Measurements from ENCODE around the gene RNF227. TPM values are rescaled to one million over a fixed set of nuclear protein-coding genes. Genes with fewer than 3 reads are reported as not detected.
A peak's percentile ranks its signal among the peaks of the same experiment; 100 is the strongest.

Gene RNF227
- total RNA-seq, 1 experiment from 2014 or later, result 0.42 TPM

DNA sequence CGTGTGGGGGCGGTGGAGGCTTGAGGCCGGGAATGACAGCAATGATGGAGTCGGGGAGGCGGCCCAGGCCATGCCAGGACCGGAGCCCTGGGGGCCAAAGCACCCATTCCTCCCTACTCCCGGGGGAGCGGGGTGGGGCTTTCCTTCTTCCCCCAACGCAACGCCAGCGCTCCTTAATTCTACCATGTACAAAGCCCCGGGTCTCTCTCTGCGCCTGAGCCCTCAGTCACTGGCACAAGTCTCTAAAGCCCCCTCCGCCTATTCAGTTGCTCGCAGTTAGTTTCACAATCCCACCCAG is 245 bp upstream of the RNF227 start:
- H3K36me3 ChIP-seq, result peaks cover 16% of the 10 kb centered on the region
- H3K4me1 ChIP-seq (replicated peaks), result peaks cover 16% of the 10 kb centered on the region
- peaks cover 4% of the 10 kb centered on the region for H3K9me3 ChIP-seq (replicated peaks)
- H3K27ac ChIP-seq, result peak overlapping the region; percentile 45; the same call in 1 of the 2 replicates
- no peak for DNase-seq (ENCODE audit: low read depth in 1 of 2, low spot score in 2 of 2)
- no peaks in the 10 kb centered on the region for H3K27me3 ChIP-seq (replicated peaks)
- H3K4me3 ChIP-seq, result peak overlapping the region; percentile 42

DNA sequence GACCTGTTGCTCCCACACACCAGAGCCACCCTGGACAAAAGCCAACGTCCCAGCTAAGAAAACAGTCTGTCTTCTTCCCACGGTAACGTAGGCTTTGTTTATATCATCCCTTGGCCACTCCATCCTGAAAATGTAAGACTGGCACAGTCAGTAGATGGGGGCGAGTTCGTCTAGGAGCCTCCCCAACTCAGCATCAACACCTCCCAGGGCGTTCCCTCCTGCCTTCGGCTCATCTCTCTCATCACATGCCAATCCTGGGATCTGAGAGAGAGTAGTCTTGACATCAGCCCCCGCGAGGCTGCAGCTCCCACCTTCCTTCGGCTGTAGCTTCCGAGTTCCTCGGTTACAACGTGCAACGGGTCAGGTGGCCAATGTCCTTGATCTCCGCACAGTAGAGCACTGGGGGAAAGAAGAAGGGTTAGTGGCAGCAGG is 894 bp downstream of the RNF227 start:
- Histone ChIP-seq H3K36me3 (peaks cover 28% of the 10 kb centered on the region), H3K27ac (no peak overlapping the region), H3K4me1 (replicated peaks) (peaks cover 16% of the 10 kb centered on the region), H3K4me3 (peak overlapping the region; percentile 42), H3K9me3 (replicated peaks) (peaks cover 4% of the 10 kb centered on the region), H3K27me3 (replicated peaks) (no peaks in the 10 kb centered on the region)
- DNase-seq (ENCODE audit: low read depth in 1 of 2, low spot score in 2 of 2), result no peak

DNA sequence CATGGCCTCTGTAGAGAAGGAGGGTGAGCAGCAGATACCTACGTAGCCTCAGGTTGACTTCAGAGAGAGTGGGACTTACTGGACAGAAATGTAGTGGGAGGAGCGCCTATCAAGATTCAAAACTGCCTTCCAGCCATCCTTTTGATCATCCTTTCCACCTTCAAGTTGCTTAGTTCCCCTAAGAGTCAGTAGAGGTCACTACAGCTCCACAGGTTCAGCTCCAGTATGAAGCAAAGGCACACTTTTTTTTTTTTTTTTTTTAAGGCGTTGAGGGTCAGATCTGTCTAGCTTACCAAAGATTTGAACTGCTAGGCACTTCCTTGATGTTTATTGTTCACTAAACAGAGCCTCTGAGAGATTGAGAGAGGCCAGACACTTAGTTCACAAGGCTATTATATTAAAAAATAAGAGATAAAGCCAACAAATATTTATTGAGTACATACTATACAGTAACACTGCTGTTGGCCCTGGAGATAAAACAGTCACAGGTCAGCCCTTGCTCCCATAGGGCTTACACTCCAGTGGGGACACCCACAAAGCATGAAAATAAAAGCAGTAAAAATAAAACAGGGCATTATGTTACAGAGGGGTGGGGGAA is 3.1 kb downstream of the RNF227 start:
- H3K27me3 ChIP-seq (replicated peaks), result no peaks in the 10 kb centered on the region
- DNase-seq (ENCODE audit: low read depth in 1 of 2, low spot score in 2 of 2), result peak in 1 of 2 experiments; percentile 37
- H3K9me3 ChIP-seq (replicated peaks), result peaks cover 4% of the 10 kb centered on the region
- no peak overlapping the region for H3K4me3 ChIP-seq
- peaks cover 49% of the 10 kb centered on the region for H3K36me3 ChIP-seq
- peaks cover 16% of the 10 kb centered on the region for H3K4me1 ChIP-seq (replicated peaks)
- H3K27ac ChIP-seq, result no peak overlapping the region

DNA sequence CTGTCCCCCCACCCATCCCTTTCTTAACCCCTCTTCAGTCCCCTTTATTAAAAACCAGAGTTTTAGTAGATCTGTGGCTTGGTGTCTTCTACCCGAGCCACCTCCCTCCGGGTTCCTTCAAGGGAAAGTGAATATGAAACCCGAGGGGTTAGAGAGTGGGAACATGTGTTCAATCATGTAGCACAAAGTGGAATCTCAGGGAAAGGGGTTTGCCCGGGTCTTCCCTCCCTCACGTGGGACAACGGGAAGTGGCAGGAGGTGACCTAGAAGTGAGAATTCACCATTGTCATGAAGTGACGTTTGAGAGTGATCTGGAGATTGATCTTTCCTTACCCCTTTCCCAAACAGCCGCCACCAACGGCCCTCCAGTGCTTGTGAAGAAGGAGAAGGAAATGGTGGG is 5.0 kb downstream of the RNF227 start:
- peaks cover 2% of the 10 kb centered on the region for H3K9me3 ChIP-seq (replicated peaks)
- H3K27ac ChIP-seq, result no peak overlapping the region
- H3K27me3 ChIP-seq (replicated peaks), result no peaks in the 10 kb centered on the region
- peaks cover 68% of the 10 kb centered on the region for H3K36me3 ChIP-seq
- H3K4me1 ChIP-seq (replicated peaks), result peaks cover 11% of the 10 kb centered on the region
- no peak overlapping the region for H3K4me3 ChIP-seq
- DNase-seq (ENCODE audit: low read depth in 1 of 2, low spot score in 2 of 2), result no peak

DNA sequence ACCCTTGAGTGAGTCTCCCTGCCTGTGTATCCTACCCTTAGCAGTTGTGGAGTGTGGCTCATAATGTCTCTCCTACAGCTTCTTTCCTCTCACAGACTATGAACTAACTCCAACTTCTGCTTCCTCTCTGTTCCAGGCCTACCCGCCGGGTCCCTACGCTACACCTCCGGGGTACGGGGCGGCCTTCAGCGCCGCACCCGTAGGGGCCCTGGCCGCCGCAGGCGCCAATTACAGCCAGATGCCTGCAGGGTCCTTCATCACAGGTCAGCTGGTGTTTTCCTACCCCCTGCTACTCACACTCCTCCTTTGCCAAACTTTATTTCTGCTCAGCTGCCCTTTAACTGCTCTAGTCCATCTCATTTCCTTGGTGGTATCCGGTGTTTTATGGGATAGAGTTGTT is 5.4 kb downstream of the RNF227 start:
- DNase-seq (ENCODE audit: low read depth in 1 of 2, low spot score in 2 of 2), result no peak
- Histone ChIP-seq H3K4me1 (replicated peaks) (peaks cover 7% of the 10 kb centered on the region), H3K27me3 (replicated peaks) (no peaks in the 10 kb centered on the region), H3K9me3 (replicated peaks) (no peaks in the 10 kb centered on the region), H3K27ac (no peak overlapping the region), H3K4me3 (no peak overlapping the region), H3K36me3 (peaks cover 72% of the 10 kb centered on the region)

DNA sequence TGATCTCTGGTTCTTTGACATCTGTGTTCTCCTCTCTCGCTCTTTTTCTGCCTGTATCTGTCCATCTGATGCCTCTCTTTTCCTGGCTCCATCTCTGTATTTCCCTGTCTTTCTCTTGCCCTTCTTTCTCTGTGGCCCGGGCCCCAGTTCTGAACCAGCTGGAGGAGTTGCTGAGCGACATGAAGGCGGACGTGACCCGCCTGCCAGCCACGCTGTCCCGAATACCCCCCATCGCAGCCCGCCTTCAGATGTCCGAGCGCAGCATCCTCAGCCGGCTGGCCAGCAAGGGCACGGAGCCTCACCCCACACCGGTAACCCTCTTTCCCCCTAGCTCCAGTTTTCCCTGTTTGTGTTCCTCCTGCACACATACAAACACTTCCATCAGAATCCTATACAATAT is 5.8 kb downstream of the RNF227 start:
- Histone ChIP-seq H3K4me3 (no peak overlapping the region), H3K9me3 (replicated peaks) (no peaks in the 10 kb centered on the region), H3K27ac (no peak overlapping the region), H3K4me1 (replicated peaks) (peaks cover 3% of the 10 kb centered on the region), H3K27me3 (replicated peaks) (no peaks in the 10 kb centered on the region), H3K36me3 (peaks cover 77% of the 10 kb centered on the region)
- no peak for DNase-seq (ENCODE audit: low read depth in 1 of 2, low spot score in 2 of 2)

DNA sequence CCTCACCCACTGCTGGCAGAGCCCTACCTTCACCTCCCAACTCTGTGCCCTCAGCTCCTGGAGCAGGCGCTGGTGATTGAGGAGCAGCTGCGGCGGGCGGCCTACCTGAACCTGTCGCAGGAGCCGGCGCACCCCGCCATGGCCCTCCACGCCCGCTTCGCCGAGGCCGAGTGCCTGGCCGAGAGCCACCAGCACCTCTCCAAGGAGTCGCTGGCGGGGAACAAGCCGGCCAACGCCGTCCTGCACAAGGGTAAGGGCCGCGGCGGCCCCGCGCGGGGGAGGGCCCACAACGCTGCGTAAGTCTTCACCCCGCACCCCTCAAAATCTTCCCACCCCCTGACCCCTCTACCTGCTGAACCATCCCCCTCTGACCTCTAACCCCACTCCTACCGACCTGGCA is 7.0 kb downstream of the RNF227 start:
- H3K4me1 ChIP-seq (replicated peaks), result no peaks in the 10 kb centered on the region
- H3K36me3 ChIP-seq, result peaks cover 89% of the 10 kb centered on the region
- no peak for DNase-seq (ENCODE audit: low read depth in 1 of 2, low spot score in 2 of 2)
- H3K27ac ChIP-seq, result no peak overlapping the region
- H3K4me3 ChIP-seq, result no peak overlapping the region
- H3K9me3 ChIP-seq (replicated peaks), result no peaks in the 10 kb centered on the region
- no peaks in the 10 kb centered on the region for H3K27me3 ChIP-seq (replicated peaks)

DNA sequence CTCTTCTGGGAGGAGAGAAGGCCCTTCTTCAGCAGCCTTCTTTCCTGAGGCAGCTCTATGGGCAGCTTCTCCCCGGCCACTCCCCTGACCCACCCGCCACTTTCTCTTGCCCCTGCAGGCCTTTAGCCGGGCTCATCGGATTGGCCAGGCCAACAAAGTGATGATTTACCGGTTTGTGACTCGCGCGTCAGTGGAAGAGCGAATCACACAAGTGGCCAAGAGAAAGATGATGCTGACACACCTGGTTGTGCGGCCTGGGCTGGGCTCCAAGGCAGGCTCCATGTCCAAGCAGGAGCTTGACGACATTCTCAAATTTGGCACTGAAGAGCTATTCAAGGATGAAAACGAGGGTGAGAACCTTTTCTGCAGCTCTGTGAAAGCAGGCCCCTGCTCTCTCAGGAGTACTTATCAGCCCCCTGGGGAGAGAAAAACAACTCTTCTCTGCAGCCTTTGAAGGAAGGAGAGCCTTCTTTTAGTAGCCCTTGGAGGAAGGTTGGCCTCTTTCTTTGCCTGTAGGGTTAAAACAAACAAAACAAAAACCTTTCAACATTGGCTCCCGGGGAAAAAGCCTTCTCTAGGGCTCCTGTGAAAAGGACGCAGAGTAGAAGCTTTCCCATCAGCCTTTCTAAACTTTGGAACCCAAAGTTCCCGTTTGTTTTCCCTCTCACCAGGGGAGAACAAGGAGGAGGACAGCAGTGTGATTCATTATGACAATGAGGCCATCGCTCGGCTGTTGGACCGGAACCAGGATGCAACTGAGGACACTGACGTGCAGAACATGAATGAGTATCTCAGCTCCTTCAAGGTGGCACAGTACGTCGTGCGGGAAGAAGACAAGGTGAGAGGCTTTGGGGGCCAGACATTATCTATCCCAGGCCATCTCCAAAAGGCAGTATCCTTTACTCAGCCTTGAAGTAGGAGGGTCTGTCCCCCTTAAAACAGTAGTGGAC is 12.7 kb downstream of the RNF227 start:
- Histone ChIP-seq H3K4me3 (no peak overlapping the region), H3K9me3 (replicated peaks) (no peaks in the 10 kb centered on the region), H3K27me3 (replicated peaks) (no peaks in the 10 kb centered on the region), H3K36me3 (peaks cover 95% of the 10 kb centered on the region), H3K27ac (no peak overlapping the region), H3K4me1 (replicated peaks) (no peaks in the 10 kb centered on the region)
- no peak for DNase-seq (ENCODE audit: low read depth in 1 of 2, low spot score in 2 of 2)

DNA sequence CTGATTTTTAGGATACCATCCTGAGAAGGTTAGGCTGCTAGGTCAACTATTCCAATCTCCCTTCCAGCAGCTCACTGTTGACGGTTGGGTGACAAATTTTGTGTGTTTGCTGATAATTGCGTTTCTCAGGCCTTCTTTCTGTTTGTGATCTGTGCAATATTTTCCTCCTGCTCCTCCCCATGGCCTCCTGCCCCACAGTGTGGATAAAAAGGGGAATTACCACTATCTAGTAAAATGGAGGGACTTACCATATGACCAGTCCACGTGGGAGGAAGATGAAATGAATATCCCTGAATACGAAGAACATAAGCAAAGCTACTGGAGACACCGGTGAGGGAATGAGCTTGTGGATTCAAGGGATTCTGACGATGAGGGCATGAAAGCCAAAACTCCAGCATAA is 18.3 kb downstream of the RNF227 start:
- H3K9me3 ChIP-seq (replicated peaks), result no peaks in the 10 kb centered on the region
- no peak for DNase-seq (ENCODE audit: low read depth in 1 of 2, low spot score in 2 of 2)
- H3K36me3 ChIP-seq, result peaks cover 88% of the 10 kb centered on the region
- H3K4me1 ChIP-seq (replicated peaks), result no peaks in the 10 kb centered on the region
- no peak overlapping the region for H3K4me3 ChIP-seq
- H3K27me3 ChIP-seq (replicated peaks), result no peaks in the 10 kb centered on the region
- H3K27ac ChIP-seq, result no peak overlapping the region

DNA sequence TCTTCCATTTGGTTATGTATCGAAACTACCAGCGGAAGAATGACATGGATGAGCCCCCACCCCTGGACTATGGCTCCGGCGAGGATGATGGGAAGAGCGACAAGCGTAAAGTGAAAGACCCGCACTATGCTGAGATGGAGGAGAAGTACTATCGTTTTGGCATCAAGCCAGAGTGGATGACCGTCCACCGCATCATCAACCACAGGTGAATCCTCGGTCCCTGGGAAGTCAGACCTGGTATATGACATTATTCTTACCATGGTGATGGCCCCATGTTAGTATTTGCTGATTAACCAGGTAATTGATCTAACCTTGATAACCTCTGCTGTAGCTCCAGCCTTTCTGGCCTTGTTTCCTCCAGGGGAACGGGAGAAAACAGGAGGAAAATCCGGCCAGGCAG is 19.0 kb downstream of the RNF227 start:
- Histone ChIP-seq H3K9me3 (replicated peaks) (no peaks in the 10 kb centered on the region), H3K4me1 (replicated peaks) (no peaks in the 10 kb centered on the region), H3K27me3 (replicated peaks) (no peaks in the 10 kb centered on the region), H3K36me3 (peaks cover 87% of the 10 kb centered on the region), H3K27ac (no peak overlapping the region), H3K4me3 (no peak overlapping the region)
- no peak for DNase-seq (ENCODE audit: low read depth in 1 of 2, low spot score in 2 of 2)

DNA sequence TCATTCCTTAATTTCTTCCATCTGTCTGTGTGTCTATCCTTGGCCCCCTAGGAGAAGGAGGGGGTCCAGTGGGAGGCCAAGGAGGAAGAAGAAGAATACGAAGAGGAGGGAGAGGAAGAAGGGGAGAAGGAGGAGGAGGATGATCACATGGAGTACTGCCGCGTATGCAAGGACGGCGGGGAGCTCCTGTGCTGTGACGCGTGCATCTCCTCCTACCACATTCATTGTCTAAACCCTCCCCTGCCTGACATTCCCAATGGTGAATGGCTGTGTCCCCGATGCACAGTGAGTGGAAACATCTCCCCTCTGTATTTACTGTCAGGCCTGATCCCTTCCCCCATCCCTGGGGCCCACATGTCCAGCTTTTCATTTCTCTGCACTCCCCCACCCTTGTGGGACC is 21.2 kb downstream of the RNF227 start:
- peaks cover 90% of the 10 kb centered on the region for H3K36me3 ChIP-seq
- H3K4me3 ChIP-seq, result no peak overlapping the region
- H3K27me3 ChIP-seq (replicated peaks), result no peaks in the 10 kb centered on the region
- H3K4me1 ChIP-seq (replicated peaks), result no peaks in the 10 kb centered on the region
- DNase-seq (ENCODE audit: low read depth in 1 of 2, low spot score in 2 of 2), result no peak
- H3K9me3 ChIP-seq (replicated peaks), result no peaks in the 10 kb centered on the region
- H3K27ac ChIP-seq, result no peak overlapping the region

DNA sequence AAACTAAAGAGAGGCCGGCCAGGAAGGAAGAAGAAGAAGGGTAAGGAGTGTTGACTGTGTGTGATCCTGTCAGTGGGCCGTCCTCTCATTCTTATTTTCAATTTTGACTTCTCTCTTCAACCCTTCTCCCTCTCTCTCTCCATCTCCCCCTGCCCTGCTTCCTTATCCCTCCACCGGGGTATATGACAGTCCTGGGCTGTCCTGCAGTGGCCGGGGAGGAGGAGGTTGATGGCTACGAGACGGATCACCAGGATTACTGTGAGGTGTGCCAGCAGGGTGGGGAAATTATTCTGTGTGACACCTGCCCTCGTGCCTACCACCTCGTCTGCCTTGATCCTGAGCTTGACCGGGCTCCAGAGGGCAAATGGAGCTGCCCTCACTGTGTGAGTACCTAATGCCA is 21.9 kb downstream of the RNF227 start:
- H3K9me3 ChIP-seq (replicated peaks), result no peaks in the 10 kb centered on the region
- DNase-seq (ENCODE audit: low read depth in 1 of 2, low spot score in 2 of 2), result no peak
- no peaks in the 10 kb centered on the region for H3K27me3 ChIP-seq (replicated peaks)
- no peak overlapping the region for H3K27ac ChIP-seq
- H3K4me1 ChIP-seq (replicated peaks), result peaks cover 5% of the 10 kb centered on the region
- peaks cover 90% of the 10 kb centered on the region for H3K36me3 ChIP-seq
- H3K4me3 ChIP-seq, result no peak overlapping the region

DNA sequence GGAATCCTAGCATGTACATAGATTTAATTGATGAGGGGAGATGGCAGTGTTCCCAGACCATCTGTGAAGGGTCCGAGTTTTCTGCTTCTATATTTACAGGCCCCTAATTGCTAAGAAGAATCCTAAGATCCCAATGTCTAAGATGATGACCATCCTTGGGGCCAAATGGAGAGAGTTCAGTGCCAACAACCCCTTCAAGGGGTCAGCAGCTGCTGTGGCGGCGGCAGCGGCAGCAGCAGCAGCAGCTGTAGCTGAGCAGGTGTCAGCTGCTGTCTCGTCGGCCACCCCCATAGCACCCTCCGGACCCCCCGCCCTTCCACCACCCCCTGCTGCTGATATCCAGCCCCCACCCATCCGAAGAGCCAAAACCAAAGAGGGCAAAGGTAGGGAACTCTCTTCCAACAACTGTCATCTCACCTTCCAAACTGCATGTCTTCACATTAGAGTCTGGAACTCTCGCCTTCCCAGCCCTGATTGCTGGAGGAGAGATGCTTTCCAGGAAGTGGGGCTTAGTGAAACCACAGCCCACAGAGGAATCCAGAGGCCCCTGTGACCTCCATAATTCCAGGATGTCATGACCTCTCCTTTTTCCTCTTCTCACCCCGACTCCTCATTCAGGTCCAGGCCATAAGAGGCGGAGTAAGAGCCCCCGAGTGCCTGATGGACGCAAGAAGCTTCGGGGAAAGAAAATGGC is 22.8 kb downstream of the RNF227 start:
- H3K27me3 ChIP-seq (replicated peaks), result no peaks in the 10 kb centered on the region
- DNase-seq (ENCODE audit: low read depth in 1 of 2, low spot score in 2 of 2), result no peak
- peaks cover 14% of the 10 kb centered on the region for H3K4me1 ChIP-seq (replicated peaks)
- peaks cover 82% of the 10 kb centered on the region for H3K36me3 ChIP-seq
- no peak overlapping the region for H3K4me3 ChIP-seq
- no peaks in the 10 kb centered on the region for H3K9me3 ChIP-seq (replicated peaks)
- no peak overlapping the region for H3K27ac ChIP-seq
